ENCODE measurements around the gene UNC5CL.

GRCh38 chr6:41042226-41043055, 3.4 kb upstream of the UNC5CL start, which contains the start of gene TSPO2:
- TF ChIP-seq CTCF (IDR thresholded peaks at IDR 0.05) (no peak), POLR2A (IDR thresholded peaks at IDR 0.05) (no peak)

Measured in heart left ventricle (tissue), 13 donors.